ENCODE results near the gene GOLM1.

The GOLM1 gene

DNA sequence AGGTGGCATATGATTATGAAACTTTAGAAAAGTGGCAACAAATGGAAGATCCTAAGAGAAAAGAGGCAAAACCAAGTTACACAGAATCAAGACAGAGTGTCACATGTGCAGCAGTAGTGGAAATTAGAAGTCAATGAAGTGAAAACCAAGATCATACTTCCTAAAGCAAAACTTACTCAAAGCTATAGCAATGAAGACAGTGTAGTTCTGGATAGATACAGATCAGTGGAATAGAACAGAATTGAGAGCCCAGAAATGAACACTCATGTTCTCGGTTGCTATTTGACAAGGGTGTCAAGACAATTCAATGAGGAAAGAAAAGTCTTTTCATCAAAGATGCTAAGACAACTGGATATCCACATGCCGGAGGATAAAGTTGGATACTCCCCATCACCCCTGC, 114.9 kb downstream of the GOLM1 start:
- DNase-seq (ENCODE audit: low read depth in 2 of 2), result no peak

- DNase-seq (ENCODE audit: low read depth in 2 of 2), result no peak
Observed at GRCh38 chr9:85981369-85981768, 118.0 kb downstream of the GOLM1 start.

DNA sequence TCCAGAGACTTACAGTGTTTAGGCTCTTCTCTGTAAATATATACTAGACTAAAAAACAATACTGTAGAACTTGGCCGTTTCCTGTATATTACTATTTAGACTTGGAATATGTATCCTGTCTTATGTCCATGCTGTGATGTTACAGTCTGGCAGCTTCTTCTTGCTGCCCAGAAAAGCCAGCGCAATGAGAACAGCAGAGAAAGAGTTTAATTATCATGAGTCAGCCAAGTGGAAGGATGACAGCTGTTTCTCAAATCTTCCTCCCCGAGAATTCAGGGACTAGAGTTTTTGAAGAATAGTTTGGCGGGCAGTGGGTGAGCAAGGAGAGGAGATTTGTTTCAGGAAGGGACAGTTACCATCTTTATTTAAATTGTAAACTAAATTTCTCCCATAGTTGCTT, 120.9 kb downstream of the GOLM1 start:
- DNase-seq (ENCODE audit: low read depth in 2 of 2), result no peak

Measured in stimulated activated CD8-positive, alpha-beta memory T cell treated with anti-CD3 and anti-CD28 coated beads, Interleukin-7, amount 100 ng/mL, for 4 hours (primary cell).